Measurements from ENCODE around the gene TMEM72. TPM values are rescaled to one million over a fixed set of nuclear protein-coding genes. Genes with fewer than 3 reads are reported as not detected.

The TMEM72 gene
- polyA plus RNA-seq, 1 donor (not counting 4 experiments of a cell fraction or from before 2014, with no cell fraction given), result not detected

DNA sequence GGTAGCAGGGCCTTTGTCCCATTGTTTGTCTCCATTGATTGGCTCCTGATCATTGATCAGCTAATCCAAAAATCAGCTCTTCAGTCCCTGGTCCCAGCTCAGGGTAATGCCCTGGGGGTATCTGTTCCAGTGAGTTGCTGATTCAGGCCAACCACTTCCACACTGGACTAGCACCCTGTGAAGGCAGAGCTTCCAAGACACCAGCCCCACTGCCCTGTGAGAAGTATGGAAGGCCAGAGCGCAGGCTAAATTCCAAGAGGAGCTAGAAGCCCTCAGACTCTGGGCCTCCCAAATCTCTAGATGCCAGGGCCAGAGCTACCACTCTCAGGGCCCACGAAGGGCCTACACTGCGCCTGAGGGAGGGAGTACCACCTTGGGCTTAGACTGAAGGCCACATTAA lies 10.4 kb downstream of the TMEM72 start:
- no peaks in the 10 kb centered on the region for H3K36me3 ChIP-seq (ENCODE audit: control insufficient read depth in 2 of 2, extremely low read depth in 1 of 2, insufficient read depth in 2 of 2, low read length in 2 of 2)
- H3K9me1 ChIP-seq (ENCODE audit: control insufficient read depth, extremely low read depth, insufficient read depth, low read length), result no peaks in the 10 kb centered on the region
- FAIRE-seq, result no peak
- DNase-seq (ENCODE audit: low read depth, low spot score), result no peak
- no peak overlapping the region for H3K4me3 ChIP-seq (ENCODE audit: control insufficient read depth in 2 of 3, extremely low read depth in 1 of 3, insufficient read depth in 2 of 3, low read depth in 1 of 3, low read length in 3 of 3)
- dilution Hi-C loops (cut with MboI; ENCODE audit: extremely low pct_ligation_motif_present, low sequenced_read_pairs), result no loop called here
- no peak overlapping the region for H3K27ac ChIP-seq (ENCODE audit: control insufficient read depth, insufficient read depth, low read length)
- TF ChIP-seq, protein P1, sequence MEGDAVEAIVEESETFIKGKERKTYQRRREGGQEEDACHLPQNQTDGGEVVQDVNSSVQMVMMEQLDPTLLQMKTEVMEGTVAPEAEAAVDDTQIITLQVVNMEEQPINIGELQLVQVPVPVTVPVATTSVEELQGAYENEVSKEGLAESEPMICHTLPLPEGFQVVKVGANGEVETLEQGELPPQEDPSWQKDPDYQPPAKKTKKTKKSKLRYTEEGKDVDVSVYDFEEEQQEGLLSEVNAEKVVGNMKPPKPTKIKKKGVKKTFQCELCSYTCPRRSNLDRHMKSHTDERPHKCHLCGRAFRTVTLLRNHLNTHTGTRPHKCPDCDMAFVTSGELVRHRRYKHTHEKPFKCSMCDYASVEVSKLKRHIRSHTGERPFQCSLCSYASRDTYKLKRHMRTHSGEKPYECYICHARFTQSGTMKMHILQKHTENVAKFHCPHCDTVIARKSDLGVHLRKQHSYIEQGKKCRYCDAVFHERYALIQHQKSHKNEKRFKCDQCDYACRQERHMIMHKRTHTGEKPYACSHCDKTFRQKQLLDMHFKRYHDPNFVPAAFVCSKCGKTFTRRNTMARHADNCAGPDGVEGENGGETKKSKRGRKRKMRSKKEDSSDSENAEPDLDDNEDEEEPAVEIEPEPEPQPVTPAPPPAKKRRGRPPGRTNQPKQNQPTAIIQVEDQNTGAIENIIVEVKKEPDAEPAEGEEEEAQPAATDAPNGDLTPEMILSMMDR (optimal IDR thresholded peaks at IDR 0.05 in 1 of 3, IDR thresholded peaks at IDR 0.05 in 1 of 3, conservative IDR thresholded peaks at IDR 0.05 in 1 of 3; ENCODE audit: extremely low read depth in 1 of 3, insufficient read depth in 2 of 3, low read length in 3 of 3), result no peak
- TF ChIP-seq EZH2 (IDR thresholded peaks at IDR 0.05; ENCODE audit: low read length), result no peak
- H3K27me3 ChIP-seq (ENCODE audit: control insufficient read depth, extremely low read depth, insufficient read depth, low read length), result no peaks in the 10 kb centered on the region
- no peaks in the 10 kb centered on the region for H4K20me1 ChIP-seq (ENCODE audit: control insufficient read depth, extremely low read depth, insufficient read depth, low read length)
- no peaks in the 10 kb centered on the region for H3K79me2 ChIP-seq (ENCODE audit: control insufficient read depth, insufficient read depth, low read length)
- no peaks in the 10 kb centered on the region for H3K9me3 ChIP-seq (ENCODE audit: control insufficient read depth, low read depth, low read length)
- H3K9ac ChIP-seq (ENCODE audit: control insufficient read depth, extremely low read depth, insufficient read depth, low read length), result no peak overlapping the region
- H3K4me1 ChIP-seq (ENCODE audit: control insufficient read depth, extremely low read depth, insufficient read depth, low read length), result no peaks in the 10 kb centered on the region
- no peak overlapping the region for H3K4me2 ChIP-seq (ENCODE audit: control insufficient read depth, extremely low read depth, insufficient read depth, low read depth, low read length)
- no peak overlapping the region for H2AFZ ChIP-seq (ENCODE audit: control insufficient read depth, low read length)

DNA sequence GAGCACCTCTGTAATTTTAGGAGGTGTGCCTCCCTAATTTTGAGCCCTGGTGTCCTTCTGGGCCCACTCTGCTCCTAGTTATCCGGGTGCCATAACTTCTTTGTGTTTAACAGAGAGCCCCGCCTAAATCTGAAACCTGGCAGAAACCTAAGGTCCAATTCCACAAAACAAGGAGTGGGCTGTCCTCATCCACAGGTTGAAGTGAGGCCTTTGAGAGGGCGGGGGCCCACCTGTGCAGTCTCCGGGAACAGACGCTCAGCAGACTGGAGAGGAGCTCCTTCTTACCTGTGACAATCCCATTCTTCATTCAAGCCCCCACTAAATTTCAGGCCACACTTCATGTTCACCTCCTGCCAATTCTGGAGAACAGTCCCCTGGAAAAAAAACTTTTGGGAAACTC lies 10.9 kb downstream of the TMEM72 start:
- FAIRE-seq (no peak), DNase-seq (ENCODE audit: low read depth, low spot score) (no peak)
- H3K4me1 ChIP-seq (ENCODE audit: control insufficient read depth, extremely low read depth, insufficient read depth, low read length), result no peaks in the 10 kb centered on the region
- no peaks in the 10 kb centered on the region for H4K20me1 ChIP-seq (ENCODE audit: control insufficient read depth, extremely low read depth, insufficient read depth, low read length)
- no peak overlapping the region for H3K4me2 ChIP-seq (ENCODE audit: control insufficient read depth, extremely low read depth, insufficient read depth, low read depth, low read length)
- no peaks in the 10 kb centered on the region for H3K9me1 ChIP-seq (ENCODE audit: control insufficient read depth, extremely low read depth, insufficient read depth, low read length)
- H3K4me3 ChIP-seq (ENCODE audit: control insufficient read depth in 2 of 3, extremely low read depth in 1 of 3, insufficient read depth in 2 of 3, low read depth in 1 of 3, low read length in 3 of 3), result no peak overlapping the region
- no peaks in the 10 kb centered on the region for H3K9me3 ChIP-seq (ENCODE audit: control insufficient read depth, low read depth, low read length)
- no peak overlapping the region for H3K9ac ChIP-seq (ENCODE audit: control insufficient read depth, extremely low read depth, insufficient read depth, low read length)
- H3K27me3 ChIP-seq (ENCODE audit: control insufficient read depth, extremely low read depth, insufficient read depth, low read length), result no peaks in the 10 kb centered on the region
- no peaks in the 10 kb centered on the region for H3K36me3 ChIP-seq (ENCODE audit: control insufficient read depth in 2 of 2, extremely low read depth in 1 of 2, insufficient read depth in 2 of 2, low read length in 2 of 2)
- H2AFZ ChIP-seq (ENCODE audit: control insufficient read depth, low read length), result no peak overlapping the region
- H3K79me2 ChIP-seq (ENCODE audit: control insufficient read depth, insufficient read depth, low read length), result no peaks in the 10 kb centered on the region
- TF ChIP-seq, protein P1 (optimal IDR thresholded peaks at IDR 0.05 in 1 of 3, IDR thresholded peaks at IDR 0.05 in 1 of 3, conservative IDR thresholded peaks at IDR 0.05 in 1 of 3; ENCODE audit: extremely low read depth in 1 of 3, insufficient read depth in 2 of 3, low read length in 3 of 3), result no peak
- no peak for TF ChIP-seq EZH2 (IDR thresholded peaks at IDR 0.05; ENCODE audit: low read length)
- H3K27ac ChIP-seq (ENCODE audit: control insufficient read depth, insufficient read depth, low read length), result no peak overlapping the region
- dilution Hi-C loops (cut with MboI; ENCODE audit: extremely low pct_ligation_motif_present, low sequenced_read_pairs), result no loop called here
